Mesenteric fat pad (tissue), 1 donor: ENCODE data around the gene QDPR. TPM values are rescaled to one million over a fixed set of nuclear protein-coding genes. Genes with fewer than 3 reads are reported as not detected.
"Not testable (repeated sequence)": the region's sequence is repeated elsewhere in the genome, so short reads cannot be mapped to it uniquely, and the experiment has no call there.

ENCODE experiments used
- DNase-seq: peaks from one replicate; pipeline ENCODE4 v3.0.0-alpha.2; 2020; ENCODE audit warnings: low spot score
- total RNA-seq: library from RNA; stranded (reverse); fragmentation: NEBNext Ultra II Directional; extraction: Animal tissue kit (Norgen Biotek cat#: 25700); gene quantifications from one replicate; pipeline ENCODE4 v1.2.1, GENCODE V29; 2021
- donor health status: DM: yes; HTN: yes; CAD: no.

QDPR gene
- total RNA-seq, 1 donor from 2014 or later, result 51.9 TPM

- DNase-seq, result no peak
Observed at GRCh38 chr4:17492058-17492741, 19.7 kb downstream of the QDPR start.

GRCh38 chr4:17491196-17491595 lies 20.7 kb downstream of the QDPR start:
- no peak for DNase-seq

- DNase-seq, result no peak
Observed at GRCh38 chr4:17490575-17491059, 21.3 kb downstream of the QDPR start.

- DNase-seq, result no peak
Observed at GRCh38 chr4:17489721-17490120, 22.2 kb downstream of the QDPR start.

- DNase-seq, result no peak
Observed at GRCh38 chr4:17489123-17489522, 22.8 kb downstream of the QDPR start.

GRCh38 chr4:17482716-17483115 lies 29.2 kb downstream of the QDPR start:
- DNase-seq, result no peak

- no peak for DNase-seq
Observed at GRCh38 chr4:17480955-17481354, 30.9 kb downstream of the QDPR start.

- no peak for DNase-seq
Observed at GRCh38 chr4:17480210-17480927, 31.5 kb downstream of the QDPR start.

GRCh38 chr4:17477774-17478472 lies 34.0 kb downstream of the QDPR start:
- no peak for DNase-seq

GRCh38 chr4:17476853-17477252 lies 35.0 kb downstream of the QDPR start:
- DNase-seq, result no peak

GRCh38 chr4:17475481-17475880 lies 36.4 kb downstream of the QDPR start:
- no peak for DNase-seq

- no peak for DNase-seq
Observed at GRCh38 chr4:17469931-17470674, 41.8 kb downstream of the QDPR start.

- no peak for DNase-seq
Observed at GRCh38 chr4:17468619-17469221, 43.2 kb downstream of the QDPR start.

- no peak for DNase-seq
Observed at GRCh38 chr4:17463606-17464005, 48.3 kb downstream of the QDPR start.

GRCh38 chr4:17450269-17450804 lies 61.6 kb downstream of the QDPR start:
- DNase-seq, result no peak

GRCh38 chr4:17448689-17449088 lies 63.2 kb downstream of the QDPR start:
- DNase-seq, result no peak

- DNase-seq, result no peak
Observed at GRCh38 chr4:17447675-17448298, 64.1 kb downstream of the QDPR start.

- DNase-seq, result no peak
Observed at GRCh38 chr4:17447056-17447455, 64.8 kb downstream of the QDPR start.

- not testable (repeated sequence) for DNase-seq
Observed at GRCh38 chr4:17442477-17442876, 69.4 kb downstream of the QDPR start.

- DNase-seq, result no peak
Observed at GRCh38 chr4:17437396-17437795, 74.5 kb downstream of the QDPR start.
